Measurements from ENCODE around the gene C1QTNF8. TPM values are rescaled to one million over a fixed set of nuclear protein-coding genes. Genes with fewer than 3 reads are reported as not detected.

The C1QTNF8 gene
- total and polyA plus RNA-seq, 2 of the 13 experiments (the other 11 are each of a cell fraction or from before 2014, with no cell fraction given): 0.09 TPM; not detected in 1

DNA sequence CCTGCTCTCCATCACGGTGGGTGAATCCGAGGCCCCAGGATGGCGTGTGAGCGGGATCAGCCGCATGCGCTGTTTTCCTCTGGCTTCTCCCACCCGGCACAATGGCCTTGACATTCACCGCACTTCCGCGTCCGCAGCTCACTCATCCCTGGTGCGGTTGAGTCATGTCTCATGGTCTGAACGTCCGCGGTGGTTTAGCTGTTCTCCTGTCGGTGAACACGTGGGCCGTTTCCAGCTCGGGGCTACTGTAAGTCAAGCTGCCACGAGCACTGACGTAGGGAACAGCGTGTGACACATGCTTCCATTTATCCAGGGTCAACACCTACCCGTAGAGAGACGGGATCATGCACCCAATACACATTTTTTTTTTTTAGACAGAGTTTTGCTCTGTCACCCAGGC, 41.6 kb upstream of the C1QTNF8 start (continued):
- TF ChIP-seq ZC3H4 (CRISPR knock-in tag; IDR thresholded peaks at IDR 0.05; ENCODE audit: borderline replicate concordance) (no peak), ZNF44 (CRISPR knock-in tag; IDR thresholded peaks at IDR 0.05) (no peak), ZBTB4 (CRISPR knock-in tag; IDR thresholded peaks at IDR 0.05; ENCODE audit: borderline replicate concordance) (no peak), NFRKB (IDR thresholded peaks at IDR 0.05) (no peak), ZNF577 (CRISPR knock-in tag; IDR thresholded peaks at IDR 0.05; ENCODE audit: borderline replicate concordance, low read depth) (no peak), ZNF253 (CRISPR knock-in tag; IDR thresholded peaks at IDR 0.05; ENCODE audit: borderline replicate concordance) (no peak), SNAPC2 (CRISPR knock-in tag; IDR thresholded peaks at IDR 0.05) (no peak), ZNF282 (IDR thresholded peaks at IDR 0.05; ENCODE audit: partially characterized antibody) (no peak), ZNF772 (CRISPR knock-in tag; IDR thresholded peaks at IDR 0.05) (no peak), SNAPC5 (CRISPR knock-in tag; IDR thresholded peaks at IDR 0.05; ENCODE audit: borderline replicate concordance) (no peak)
- TF ChIP-seq, protein P1, sequence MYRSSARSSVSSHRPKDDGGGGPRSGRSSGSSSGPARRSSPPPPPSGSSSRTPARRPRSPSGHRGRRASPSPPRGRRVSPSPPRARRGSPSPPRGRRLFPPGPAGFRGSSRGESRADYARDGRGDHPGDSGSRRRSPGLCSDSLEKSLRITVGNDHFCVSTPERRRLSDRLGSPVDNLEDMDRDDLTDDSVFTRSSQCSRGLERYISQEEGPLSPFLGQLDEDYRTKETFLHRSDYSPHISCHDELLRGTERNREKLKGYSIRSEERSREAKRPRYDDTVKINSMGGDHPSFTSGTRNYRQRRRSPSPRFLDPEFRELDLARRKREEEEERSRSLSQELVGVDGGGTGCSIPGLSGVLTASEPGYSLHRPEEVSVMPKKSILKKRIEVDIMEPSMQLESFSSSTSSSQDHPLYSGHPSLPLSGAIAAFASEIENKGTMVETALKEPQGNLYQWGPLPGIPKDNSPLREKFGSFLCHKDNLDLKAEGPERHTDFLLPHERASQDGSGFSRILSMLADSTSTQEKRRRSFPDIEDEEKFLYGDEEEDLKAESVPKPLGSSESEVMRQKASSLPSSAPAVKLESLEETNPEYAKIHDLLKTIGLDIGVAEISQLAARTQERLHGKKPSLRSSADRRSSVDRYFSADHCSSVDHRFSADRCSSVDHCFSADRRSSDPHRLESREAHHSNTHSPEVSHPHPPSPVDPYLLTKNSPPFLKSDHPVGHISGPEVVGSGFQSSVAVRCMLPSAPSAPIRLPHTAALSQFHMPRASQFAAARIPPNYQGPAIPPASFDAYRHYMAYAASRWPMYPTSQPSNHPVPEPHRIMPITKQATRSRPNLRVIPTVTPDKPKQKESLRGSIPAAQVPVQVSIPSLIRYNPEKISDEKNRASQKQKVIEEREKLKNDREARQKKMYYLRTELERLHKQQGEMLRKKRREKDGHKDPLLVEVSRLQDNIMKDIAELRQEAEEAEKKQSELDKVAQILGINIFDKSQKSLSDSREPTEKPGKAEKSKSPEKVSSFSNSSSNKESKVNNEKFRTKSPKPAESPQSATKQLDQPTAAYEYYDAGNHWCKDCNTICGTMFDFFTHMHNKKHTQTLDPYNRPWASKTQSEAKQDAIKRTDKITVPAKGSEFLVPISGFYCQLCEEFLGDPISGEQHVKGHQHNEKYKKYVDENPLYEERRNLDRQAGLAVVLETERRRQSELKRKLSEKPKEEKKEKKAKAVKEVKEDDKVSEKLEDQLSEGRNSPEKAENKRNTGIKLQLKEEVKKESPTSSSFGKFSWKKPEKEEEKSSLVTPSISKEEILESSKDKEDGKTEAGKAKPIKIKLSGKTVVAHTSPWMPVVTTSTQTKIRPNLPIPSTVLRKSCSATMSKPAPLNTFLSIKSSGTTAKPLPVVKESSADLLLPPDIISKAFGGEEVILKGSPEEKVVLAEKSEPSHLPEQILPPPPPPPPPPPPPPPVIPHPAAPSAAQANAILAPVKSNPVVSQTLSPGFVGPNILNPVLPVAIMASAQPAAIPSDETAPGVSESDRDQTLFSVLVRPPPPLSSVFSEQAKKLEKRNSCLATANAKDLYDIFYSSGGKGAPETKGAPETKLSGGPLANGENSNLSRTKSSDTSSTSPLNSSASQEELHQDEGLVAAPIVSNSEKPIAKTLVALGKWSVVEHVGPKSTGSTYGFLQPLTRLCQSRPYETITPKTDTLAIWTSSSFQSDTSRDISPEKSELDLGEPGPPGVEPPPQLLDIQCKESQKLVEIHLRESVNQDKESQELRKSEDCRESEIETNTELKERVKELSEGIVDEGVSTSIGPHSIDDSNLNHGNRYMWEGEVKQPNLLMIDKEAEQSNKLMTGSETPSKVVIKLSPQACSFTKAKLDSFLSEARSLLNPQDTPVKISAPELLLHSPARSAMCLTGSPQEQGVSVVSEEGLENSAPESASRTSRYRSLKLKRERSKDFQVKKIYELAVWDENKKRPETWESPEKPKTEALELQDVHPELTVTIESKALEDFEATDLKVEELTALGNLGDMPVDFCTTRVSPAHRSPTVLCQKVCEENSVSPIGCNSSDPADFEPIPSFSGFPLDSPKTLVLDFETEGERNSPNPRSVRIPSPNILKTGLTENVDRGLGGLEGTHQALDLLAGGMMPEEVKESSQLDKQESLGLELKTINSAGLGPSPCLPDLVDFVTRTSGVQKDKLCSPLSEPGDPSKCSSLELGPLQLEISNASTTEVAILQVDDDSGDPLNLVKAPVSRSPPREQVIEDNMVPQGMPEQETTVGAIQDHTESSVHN (CRISPR knock-in tag; IDR thresholded peaks at IDR 0.05): no peak
- TF ChIP-seq, protein P2, sequence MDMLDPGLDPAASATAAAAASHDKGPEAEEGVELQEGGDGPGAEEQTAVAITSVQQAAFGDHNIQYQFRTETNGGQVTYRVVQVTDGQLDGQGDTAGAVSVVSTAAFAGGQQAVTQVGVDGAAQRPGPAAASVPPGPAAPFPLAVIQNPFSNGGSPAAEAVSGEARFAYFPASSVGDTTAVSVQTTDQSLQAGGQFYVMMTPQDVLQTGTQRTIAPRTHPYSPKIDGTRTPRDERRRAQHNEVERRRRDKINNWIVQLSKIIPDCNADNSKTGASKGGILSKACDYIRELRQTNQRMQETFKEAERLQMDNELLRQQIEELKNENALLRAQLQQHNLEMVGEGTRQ (IDR thresholded peaks at IDR 0.05; ENCODE audit: low read depth, low read length): peak; percentile 61
- TF ChIP-seq, protein P2 (CRISPR knock-in tag; IDR thresholded peaks at IDR 0.05; ENCODE audit: borderline replicate concordance): peak; percentile 19; the same call in 1 of the 2 replicates
